ENCODE measurements around the gene ERFE. TPM values are rescaled to one million over a fixed set of nuclear protein-coding genes. Genes with fewer than 3 reads are reported as not detected.
A peak's percentile ranks its signal among the peaks of the same experiment; 100 is the strongest.
"Not testable (repeated sequence)": the region's sequence is repeated elsewhere in the genome, so short reads cannot be mapped to it uniquely, and the experiment has no call there.

Gene ERFE
- under 1 TPM in 3 of 4 donors, not detected in 1; 0.35 to 0.94 (median 0.74) TPM for total RNA-seq

DNA sequence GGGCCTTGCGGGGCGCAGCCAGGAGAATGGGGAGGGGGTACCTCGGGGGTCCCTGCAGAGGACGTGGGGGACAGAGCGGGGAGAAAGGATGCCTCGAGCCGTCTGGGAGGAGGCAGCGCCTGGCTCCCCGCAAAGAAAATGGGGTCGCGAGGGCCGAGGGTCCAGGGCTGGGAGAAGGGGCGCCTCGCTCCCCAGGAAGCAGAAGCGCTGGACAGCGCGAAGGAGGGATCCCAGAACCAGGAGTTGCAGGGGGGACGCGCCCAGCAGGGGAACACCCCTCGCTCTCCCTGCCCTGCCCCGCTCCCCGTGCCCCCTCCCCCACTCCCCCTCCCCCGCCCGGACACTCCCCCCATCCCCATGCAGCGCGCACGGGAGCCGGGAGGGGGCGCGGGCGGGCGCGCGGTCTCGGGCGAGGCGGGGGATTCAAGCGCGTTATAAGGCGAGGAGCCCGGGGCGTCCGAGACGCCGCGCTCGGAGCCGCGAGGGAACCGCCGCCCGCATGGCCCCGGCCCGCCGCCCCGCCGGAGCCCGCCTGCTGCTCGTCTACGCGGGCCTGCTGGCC, at the start of gene ERFE:
TSS of gene ERFE (plus strand) at position 462 of the 562 bp plus-strand sequence. CDS start at position 500, 38 bp downstream.
- Histone ChIP-seq H3K36me3 (no peaks in the 10 kb centered on the region), H3K4me3 (peak within 1 kb of the TSS in 1 of 2 donors; percentile 42), H3K9me3 (no peaks in the 10 kb centered on the region), H3K27ac (no peak within 1 kb of the TSS), H3K4me1 (peaks cover 0 to 33% (median 5%) of the 10 kb centered on the region in 3 donors), H3K27me3 (peaks cover 60% of the 10 kb centered on the region)
- peak; percentile 54 for ATAC-seq
- TF ChIP-seq, protein P1, sequence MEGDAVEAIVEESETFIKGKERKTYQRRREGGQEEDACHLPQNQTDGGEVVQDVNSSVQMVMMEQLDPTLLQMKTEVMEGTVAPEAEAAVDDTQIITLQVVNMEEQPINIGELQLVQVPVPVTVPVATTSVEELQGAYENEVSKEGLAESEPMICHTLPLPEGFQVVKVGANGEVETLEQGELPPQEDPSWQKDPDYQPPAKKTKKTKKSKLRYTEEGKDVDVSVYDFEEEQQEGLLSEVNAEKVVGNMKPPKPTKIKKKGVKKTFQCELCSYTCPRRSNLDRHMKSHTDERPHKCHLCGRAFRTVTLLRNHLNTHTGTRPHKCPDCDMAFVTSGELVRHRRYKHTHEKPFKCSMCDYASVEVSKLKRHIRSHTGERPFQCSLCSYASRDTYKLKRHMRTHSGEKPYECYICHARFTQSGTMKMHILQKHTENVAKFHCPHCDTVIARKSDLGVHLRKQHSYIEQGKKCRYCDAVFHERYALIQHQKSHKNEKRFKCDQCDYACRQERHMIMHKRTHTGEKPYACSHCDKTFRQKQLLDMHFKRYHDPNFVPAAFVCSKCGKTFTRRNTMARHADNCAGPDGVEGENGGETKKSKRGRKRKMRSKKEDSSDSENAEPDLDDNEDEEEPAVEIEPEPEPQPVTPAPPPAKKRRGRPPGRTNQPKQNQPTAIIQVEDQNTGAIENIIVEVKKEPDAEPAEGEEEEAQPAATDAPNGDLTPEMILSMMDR (IDR thresholded peaks at IDR 0.05) = peak in 3 of 4 experiments; percentile 6 to 74 (median 24)
- no peak for TF ChIP-seq EP300 (IDR thresholded peaks at IDR 0.05)
- TF ChIP-seq POLR2A (IDR thresholded peaks at IDR 0.05) = no peak
- 22% methylated on average over 10 of the region's 61 CpGs; no CpG with 5 or more reads in 1 of the 2 donors for WGBS, 2 donors (ENCODE audit: low coverage in 1 of 2)

DNA sequence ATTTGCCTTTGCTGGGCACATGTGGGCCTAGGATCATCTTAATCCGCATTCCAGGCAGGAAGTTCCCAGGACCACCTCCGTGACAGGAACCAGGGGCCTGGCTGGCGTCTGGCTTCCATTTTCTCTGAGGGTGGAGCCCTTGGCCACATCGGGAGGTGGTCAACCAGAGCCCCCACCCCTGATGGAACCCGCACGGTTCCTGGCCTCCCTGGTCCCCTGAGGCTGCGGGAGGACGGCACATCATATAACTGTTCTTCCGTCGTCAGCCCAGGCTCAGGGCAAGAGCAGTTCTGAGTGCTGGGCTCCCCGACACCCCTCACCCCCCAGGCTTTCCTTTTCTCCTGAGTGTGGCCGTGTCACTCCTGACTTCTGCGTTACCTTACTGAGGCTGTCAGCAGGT, 45.2 kb upstream of the ERFE start:
- H3K9me3 ChIP-seq = peaks cover 0 to 9% (median 0%) of the 10 kb centered on the region in 3 donors
- 96 to 97% methylated on average over 5 to 10 of the region's 13 CpGs for WGBS, 2 donors (ENCODE audit: low coverage in 1 of 2)
- H3K27ac ChIP-seq = no peak overlapping the region
- TF ChIP-seq POLR2A (IDR thresholded peaks at IDR 0.05) (no peak), EP300 (IDR thresholded peaks at IDR 0.05) (no peak), POLR2AphosphoS5 (IDR thresholded peaks at IDR 0.05) (no peak)
- TF ChIP-seq, protein P1 (IDR thresholded peaks at IDR 0.05) = no peak
- peaks cover 20% of the 10 kb centered on the region for H3K27me3 ChIP-seq
- H3K4me1 ChIP-seq = no peaks in the 10 kb centered on the region
- no peak overlapping the region for H3K4me3 ChIP-seq
- no peaks in the 10 kb centered on the region for H3K36me3 ChIP-seq
- no peak for ATAC-seq

DNA sequence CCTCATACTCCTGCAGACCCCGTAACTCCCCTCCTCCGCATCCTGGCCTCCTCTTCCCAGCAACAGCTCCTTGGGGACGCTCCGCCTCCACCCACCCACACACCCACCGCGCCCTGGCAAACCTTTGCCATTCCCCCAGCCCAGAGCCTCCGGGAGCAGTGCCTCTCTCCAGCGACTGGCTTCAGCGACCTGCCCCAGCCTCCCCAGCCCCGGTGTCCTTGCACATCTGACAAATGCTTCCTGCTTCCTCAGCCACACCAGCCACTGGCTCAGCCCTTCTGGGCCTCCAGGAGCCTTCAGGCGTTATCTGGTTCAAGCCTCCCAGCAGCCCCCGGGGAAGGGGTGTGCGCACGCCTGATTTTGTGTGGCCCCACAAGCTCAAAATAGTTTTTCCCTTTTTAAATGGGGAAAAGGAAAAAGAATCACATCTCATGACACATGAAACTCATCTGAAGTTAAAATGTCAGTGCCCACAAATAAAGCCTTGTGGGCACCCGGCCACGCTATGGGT, 44.4 kb upstream of the ERFE start:
- H3K27ac ChIP-seq = no peak overlapping the region
- no peak for ATAC-seq
- peaks cover 20% of the 10 kb centered on the region for H3K27me3 ChIP-seq
- H3K4me3 ChIP-seq = no peak overlapping the region
- 87% methylated on average over 3 of the region's 16 CpGs; no CpG with 5 or more reads in 1 of the 2 donors for WGBS, 2 donors (ENCODE audit: low coverage in 1 of 2)
- peaks cover 0 to 9% (median 0%) of the 10 kb centered on the region in 3 donors for H3K9me3 ChIP-seq
- no peaks in the 10 kb centered on the region for H3K36me3 ChIP-seq
- TF ChIP-seq POLR2A (IDR thresholded peaks at IDR 0.05) (no peak), EP300 (IDR thresholded peaks at IDR 0.05) (no peak), POLR2AphosphoS5 (IDR thresholded peaks at IDR 0.05) (no peak)
- TF ChIP-seq, protein P1 (IDR thresholded peaks at IDR 0.05) = no peak
- no peaks in the 10 kb centered on the region for H3K4me1 ChIP-seq

DNA sequence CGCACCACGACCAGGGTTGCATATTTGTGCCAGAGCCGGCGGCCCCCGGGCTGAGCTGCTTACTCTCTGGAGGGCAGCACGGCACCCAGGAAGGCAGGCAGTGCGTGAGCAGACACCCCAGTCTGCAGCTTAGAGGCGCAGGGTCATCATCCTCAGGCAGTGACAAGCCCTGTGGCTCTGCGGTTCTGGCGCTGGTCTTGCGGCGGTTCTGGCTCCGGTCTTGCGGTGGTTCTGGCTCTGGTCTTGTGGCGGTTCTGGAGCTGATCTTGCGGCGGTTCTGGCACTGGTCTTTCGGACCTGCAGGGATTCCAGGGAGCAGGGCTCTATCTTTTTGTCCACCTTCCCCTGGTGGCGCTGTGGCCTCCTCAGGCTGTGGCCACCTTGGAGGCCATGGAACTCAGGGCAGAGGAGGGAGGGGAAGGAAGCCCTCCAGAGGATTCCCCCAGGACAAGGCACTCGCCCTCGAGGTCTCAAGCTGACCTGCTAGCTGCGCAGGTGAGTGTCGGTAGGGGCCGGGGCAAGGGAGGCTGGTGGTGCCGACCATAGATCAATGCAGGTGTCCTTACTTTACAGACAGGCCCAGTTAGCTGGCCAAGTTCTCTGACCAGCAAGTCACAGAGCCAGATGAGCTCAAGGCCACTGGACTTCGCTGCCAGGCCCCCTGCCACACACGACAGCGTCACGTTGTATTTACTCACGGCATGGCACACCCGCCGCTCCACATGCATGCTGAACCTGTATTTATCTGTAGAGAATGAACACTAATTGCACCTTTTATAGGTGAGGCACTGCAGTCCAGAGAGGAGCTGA, 43.7 kb upstream of the ERFE start:
- no peak overlapping the region for H3K27ac ChIP-seq
- WGBS, 2 donors (ENCODE audit: low coverage in 1 of 2) = 88 to 100% methylated on average over 2 to 9 of the region's 32 CpGs
- no peaks in the 10 kb centered on the region for H3K36me3 ChIP-seq
- TF ChIP-seq EP300 (IDR thresholded peaks at IDR 0.05) (no peak), POLR2A (IDR thresholded peaks at IDR 0.05) (no peak), POLR2AphosphoS5 (IDR thresholded peaks at IDR 0.05) (no peak)
- TF ChIP-seq, protein P1 (IDR thresholded peaks at IDR 0.05) = no peak
- H3K9me3 ChIP-seq = peaks cover 0 to 9% (median 0%) of the 10 kb centered on the region in 3 donors
- ATAC-seq = no peak
- H3K4me3 ChIP-seq = no peak overlapping the region
- H3K27me3 ChIP-seq = peaks cover 20% of the 10 kb centered on the region
- no peaks in the 10 kb centered on the region for H3K4me1 ChIP-seq

- not testable (repeated sequence) for H3K9me3 ChIP-seq, H3K4me3 ChIP-seq, H3K27ac ChIP-seq, ATAC-seq, H3K4me1 ChIP-seq, H3K36me3 ChIP-seq
- WGBS, 2 donors (ENCODE audit: low coverage in 1 of 2) = 88 to 91% methylated on average over 4 to 8 of the region's 12 CpGs
- peaks cover 20% of the 10 kb centered on the region for H3K27me3 ChIP-seq
These were observed 43.1 kb upstream of the ERFE start for GRCh38 chr2:238115709-238116108.

Data from gastroesophageal sphincter (tissue), 4 donors.